A549 (cell line): ENCODE results near the gene COL8A1.

Experiments
- CHD2 ChIP-seq: fragments of 150-350 bp; IDR thresholded peaks from 2 replicates; pipeline ENCODE4 v1.6.1; 2014; ENCODE audit warnings: low read length; ENCODE audit not compliant: partially characterized antibody
- CTCF ChIP-seq: fragments of >200 bp; sonication (Bioruptor Twin); formaldehyde crosslinking; IDR thresholded peaks from 3 replicates; pipeline ENCODE4 v1.5.1; 2016
- EHMT2 ChIP-seq: fragments of 200-600 bp; sonication (generic); IDR thresholded peaks from 2 replicates; pipeline ENCODE4 v1.6.1; 2016; ENCODE audit warnings: antibody characterized with exemption, low read depth, mild to moderate bottlenecking, moderate library complexity
- NFE2L2 ChIP-seq: fragments of 150-350 bp; conservative IDR thresholded peaks from 2 replicates; pipeline ENCODE4 v1.6.1; 2014; ENCODE audit warnings: low read length

- TF ChIP-seq CHD2 (no peak), CTCF (no peak), NFE2L2 (no peak), EHMT2 (no peak)
Observed at GRCh38 chr3:99823723-99824711, 185.6 kb downstream of the COL8A1 start.
